Endothelial cell of umbilical vein (primary cell): ENCODE data around the gene CARMIL1. TPM values are rescaled to one million over a fixed set of nuclear protein-coding genes. Genes with fewer than 3 reads are reported as not detected.

Experiments used
- BruUV-seq: library from RNA; stranded (reverse); fragments of 400-500 nt; replicated peaks from 2 replicates; lab custom pipeline; 2021; lab: Mats Ljungman, UMichigan
- CTCF ChIA-PET: fragments of 300-600, 350-600 bp; sonication (Branson Sonifier 250); formaldehyde crosslinking; loops from one replicate; lab custom pipeline; 2021; ENCODE audit warnings: antibody characterized with exemption, inconsistent platforms; lab: Charles Lee
- POLR2A ChIA-PET: fragments of 300-600, 350-600 bp; sonication (Branson Sonifier 250); formaldehyde crosslinking; loops from one replicate; lab custom pipeline; 2021; ENCODE audit warnings: antibody characterized with exemption, inconsistent platforms; lab: Charles Lee
- DNase-seq: peaks from one replicate; pipeline ENCODE4 v3.0.0-alpha.2; 2011; ENCODE audit warnings: low read depth, low spot score
- FAIRE-seq: peaks from 2 replicates; lab custom pipeline; 2011; peaks lifted over from hg19 to GRCh38; lab: Jason Lieb, UNC
- H2AFZ ChIP-seq: 2 replicates; pipeline ENCODE4 v1.6.0; 2012; ENCODE audit warnings: low read depth, low read length, control low read depth, inconsistent platforms
- H3K27ac ChIP-seq: 2 replicates; pipeline ENCODE4 v1.5.1; 2011; ENCODE audit warnings: low read depth, mild to moderate bottlenecking, control low read depth, low read length, moderate library complexity; ENCODE audit not compliant: insufficient read depth
- H3K27me3 ChIP-seq, 2 experiments: 2 replicates each; pipeline versions ENCODE4 v1.6.0 to v1.6.1; 2011; ENCODE audit warnings: low read length in 2 of 2, mixed read lengths in 1 of 2; ENCODE audit not compliant: control insufficient read depth in 2 of 2, insufficient read depth in 2 of 2
- H3K36me3 ChIP-seq, 2 experiments: 2 replicates in 1 of 2; 3 replicates in 1 of 2; pipeline ENCODE4 v1.5.1; 2011; ENCODE audit warnings: low read length in 2 of 2, mild to moderate bottlenecking in 1 of 2, moderate library complexity in 1 of 2; ENCODE audit not compliant: control insufficient read depth in 2 of 2, insufficient read depth in 2 of 2; ENCODE audit errors: extremely low read depth in 1 of 2
- H3K4me1 ChIP-seq: 3 replicates; pipeline ENCODE4 v1.5.1; 2011; ENCODE audit warnings: mild to moderate bottlenecking, low read length; ENCODE audit not compliant: control insufficient read depth, insufficient read depth; ENCODE audit errors: extremely low read depth
- H3K4me2 ChIP-seq: 2 replicates; pipeline ENCODE4 v1.6.1; 2011; ENCODE audit warnings: low read length, control low read depth, mixed read lengths; ENCODE audit not compliant: insufficient read depth
- H3K4me3 ChIP-seq, 3 experiments: fragments of 200-600 bp in 1 of 3; sonication (generic), shearing (Covaris generic) in 1 of 3; replicated peaks in 1 of 3; 2 replicates each; pipeline ENCODE4 v1.5.1; 2011 to 2016; ENCODE audit warnings: control low read depth in 3 of 3, low read length in 3 of 3, mild to moderate bottlenecking in 2 of 3, inconsistent platforms in 1 of 3, low read depth in 1 of 3, moderate library complexity in 1 of 3; ENCODE audit not compliant: insufficient read depth in 1 of 3
- H3K79me2 ChIP-seq: 2 replicates; pipeline ENCODE4 v1.6.0; 2012; ENCODE audit warnings: low read length, inconsistent platforms; ENCODE audit not compliant: control insufficient read depth, insufficient read depth
- H3K9ac ChIP-seq: replicated peaks from 2 replicates; pipeline ENCODE3; 2011; ENCODE audit warnings: low read length, control low read depth; ENCODE audit not compliant: insufficient read depth; ENCODE audit errors: extremely low read depth
- H3K9me1 ChIP-seq: replicated peaks from 3 replicates; pipeline ENCODE4 v1.6.0; 2011; ENCODE audit warnings: mild to moderate bottlenecking, low read length; ENCODE audit not compliant: control insufficient read depth, insufficient read depth; ENCODE audit errors: extremely low read depth
- H3K9me3 ChIP-seq: replicated peaks from 2 replicates; pipeline ENCODE4 v1.5.1; 2012; ENCODE audit warnings: low read length, inconsistent platforms; ENCODE audit not compliant: control insufficient read depth, insufficient read depth
- H4K20me1 ChIP-seq: replicated peaks from 2 replicates; pipeline ENCODE3; 2011; ENCODE audit warnings: mild to moderate bottlenecking, low read length; ENCODE audit not compliant: control insufficient read depth, insufficient read depth; ENCODE audit errors: extremely low read depth
- CTCF ChIP-seq, 2 donors: IDR thresholded peaks; 1 replicate in 1 of 2; 2 replicates in 1 of 2; pipeline ENCODE4 v1.5.1; 2011; ENCODE audit warnings: low read length in 2 of 2, mild to moderate bottlenecking in 2 of 2, moderate library complexity in 2 of 2, control low read depth in 1 of 2, inconsistent platforms in 1 of 2, low read depth in 1 of 2; ENCODE audit not compliant: insufficient read depth in 1 of 2; ENCODE audit errors: extremely low read depth in 1 of 2
- EZH2 ChIP-seq: IDR thresholded peaks from 2 replicates; pipeline ENCODE4 v1.6.1; 2012; ENCODE audit warnings: borderline replicate concordance, low read depth, mild to moderate bottlenecking, moderate library complexity, low read length, inconsistent platforms; ENCODE audit not compliant: severe bottlenecking
- FOS ChIP-seq: IDR thresholded peaks from 2 replicates; pipeline ENCODE4 v1.6.1; 2011; ENCODE audit warnings: mild to moderate bottlenecking, low read length, moderate library complexity, borderline replicate concordance; ENCODE audit not compliant: insufficient read depth
- GATA2 ChIP-seq: IDR thresholded peaks from 2 replicates; pipeline ENCODE4 v1.7.0; 2011; ENCODE audit warnings: low read depth, mild to moderate bottlenecking, moderate library complexity, mixed read lengths, low read length; ENCODE audit not compliant: insufficient read length, insufficient read depth
- JUN ChIP-seq: IDR thresholded peaks from 2 replicates; pipeline ENCODE4 v1.6.1; 2011; ENCODE audit warnings: borderline replicate concordance, low read depth; ENCODE audit not compliant: insufficient read length, insufficient read depth
- MYC ChIP-seq: IDR thresholded peaks from one replicate; pipeline ENCODE4 v1.6.1; 2011; ENCODE audit warnings: mild to moderate bottlenecking, low read depth, low read length
- POLR2A ChIP-seq: IDR thresholded peaks from 2 replicates; pipeline ENCODE4 v1.6.1; 2012; ENCODE audit warnings: low read depth, mild to moderate bottlenecking, control low read depth, low read length
- POLR2AphosphoS5 ChIP-seq: IDR thresholded peaks from 2 replicates; pipeline ENCODE4 v1.6.1; 2012; ENCODE audit warnings: low read depth, mild to moderate bottlenecking, control low read depth, low read length, moderate library complexity; ENCODE audit not compliant: insufficient read depth
- dilution Hi-C: fragments of 300-500 bp; cut with MboI; formaldehyde crosslinking; loops from one replicate; pipeline ENCODE4 v1.15.0; 2019; ENCODE audit warnings: low sequenced_read_pairs; ENCODE audit not compliant: extremely low pct_ligation_motif_present
- intact Hi-C: fragments of 100-400 bp; cut with micrococcal nuclease; formaldehyde crosslinking; loops from one replicate; pipeline ENCODE4 v1.10.0; 2022
- polyA plus RNA-seq, 4 experiments: library from polyadenylated mRNA; depleted of rRNA in 3 of 4; stranded (reverse) in 3 of 4; unstranded in 1 of 4; fragments of >200 nt; gene quantifications; 2 replicates each; pipeline versions ENCODE4 v1.2.1 to v1.2.3, GENCODE V29; 2011 to 2012; ENCODE audit warnings: missing spikeins in 1 of 4
- total RNA-seq: library from RNA; stranded (reverse); gene quantifications from 2 replicates; pipeline ENCODE4 v1.2.3, GENCODE V29; 2021
- TF ChIP-seq, protein P1 (sequence below): IDR thresholded peaks from 2 replicates; pipeline ENCODE4 v1.6.1; 2011; ENCODE audit not compliant: insufficient read depth, insufficient read length

The CARMIL1 gene
- total and polyA plus RNA-seq, 2 donors (not counting 3 experiments of a cell fraction or from before 2014, with no cell fraction given), result 1.3 to 8.7 TPM

DNA sequence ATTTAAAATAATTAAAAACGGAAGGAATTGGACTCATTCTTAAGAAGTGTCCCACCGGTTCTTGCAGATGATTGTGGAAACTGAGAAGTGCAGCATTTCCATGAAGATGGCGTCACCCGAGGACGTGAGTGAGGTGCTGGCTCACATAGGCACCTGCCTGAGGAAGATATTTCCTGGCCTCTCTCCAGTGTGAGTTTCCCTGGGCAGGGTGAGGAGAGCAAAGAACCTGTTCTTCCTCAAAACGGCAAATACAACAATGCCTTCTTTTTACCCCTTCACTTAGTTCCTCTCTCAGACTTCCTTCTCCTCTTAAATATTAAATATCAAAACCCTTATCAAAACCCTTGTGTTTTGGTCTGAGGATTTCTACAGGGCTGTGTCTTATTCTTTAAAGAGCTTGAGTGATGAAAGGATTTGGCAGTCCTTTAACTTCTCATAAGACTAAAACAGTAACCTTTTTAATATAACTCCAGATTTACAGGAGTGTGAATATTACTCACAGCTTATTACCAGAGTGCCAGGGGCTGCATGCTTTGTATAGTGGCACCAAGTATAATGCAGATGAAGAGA, 156.3 kb downstream of the CARMIL1 start:
- Histone ChIP-seq H3K4me3 (no peak overlapping the region), H3K36me3 (no peaks in the 10 kb centered on the region), H3K4me2 (no peak overlapping the region), H3K27ac (no peak overlapping the region), H3K9me1 (no peaks in the 10 kb centered on the region), H3K79me2 (no peaks in the 10 kb centered on the region), H3K4me1 (no peaks in the 10 kb centered on the region), H3K9me3 (no peaks in the 10 kb centered on the region), H3K9ac (no peak overlapping the region), H3K27me3 (no peaks in the 10 kb centered on the region), H2AFZ (no peak overlapping the region), H4K20me1 (no peaks in the 10 kb centered on the region)
- CTCF ChIA-PET, result interaction anchor here (1.1 to 1.4 kb wide), 2 partner anchors 56 to 78 kb away, joined by 3 read pairs; no protein-coding TSS in a partner anchor
- FAIRE-seq, result no peak
- dilution Hi-C loops (no loop called here), intact Hi-C loops (no loop called here)
- no TSS peak for BruUV-seq
- POLR2A ChIA-PET, result no interaction called here
- DNase-seq, result no peak
- TF ChIP-seq GATA2 (no peak), JUN (no peak), POLR2A (no peak), EZH2 (no peak), CTCF (IDR thresholded peaks at IDR 0.05; ENCODE audit: extremely low read depth in 1 of 2, insufficient read depth in 1 of 2, low read depth in 1 of 2, low read length in 2 of 2) (no peak), POLR2AphosphoS5 (no peak), FOS (no peak), MYC (no peak)
- TF ChIP-seq, protein P1, sequence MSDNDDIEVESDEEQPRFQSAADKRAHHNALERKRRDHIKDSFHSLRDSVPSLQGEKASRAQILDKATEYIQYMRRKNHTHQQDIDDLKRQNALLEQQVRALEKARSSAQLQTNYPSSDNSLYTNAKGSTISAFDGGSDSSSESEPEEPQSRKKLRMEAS, result no peak
